HG03342 (cell line): ENCODE results near the gene HLX.

ENCODE experiments used
- ATAC-seq: cut with Tn5 transposase; IDR thresholded peaks from one replicate; pipeline ENCODE4 v1.9.1; 2021; ENCODE audit warnings: mild to moderate bottlenecking, moderate library complexity; ENCODE audit not compliant: unreplicated experiment

Gene HLX, protein sequence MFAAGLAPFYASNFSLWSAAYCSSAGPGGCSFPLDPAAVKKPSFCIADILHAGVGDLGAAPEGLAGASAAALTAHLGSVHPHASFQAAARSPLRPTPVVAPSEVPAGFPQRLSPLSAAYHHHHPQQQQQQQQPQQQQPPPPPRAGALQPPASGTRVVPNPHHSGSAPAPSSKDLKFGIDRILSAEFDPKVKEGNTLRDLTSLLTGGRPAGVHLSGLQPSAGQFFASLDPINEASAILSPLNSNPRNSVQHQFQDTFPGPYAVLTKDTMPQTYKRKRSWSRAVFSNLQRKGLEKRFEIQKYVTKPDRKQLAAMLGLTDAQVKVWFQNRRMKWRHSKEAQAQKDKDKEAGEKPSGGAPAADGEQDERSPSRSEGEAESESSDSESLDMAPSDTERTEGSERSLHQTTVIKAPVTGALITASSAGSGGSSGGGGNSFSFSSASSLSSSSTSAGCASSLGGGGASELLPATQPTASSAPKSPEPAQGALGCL

DNA sequence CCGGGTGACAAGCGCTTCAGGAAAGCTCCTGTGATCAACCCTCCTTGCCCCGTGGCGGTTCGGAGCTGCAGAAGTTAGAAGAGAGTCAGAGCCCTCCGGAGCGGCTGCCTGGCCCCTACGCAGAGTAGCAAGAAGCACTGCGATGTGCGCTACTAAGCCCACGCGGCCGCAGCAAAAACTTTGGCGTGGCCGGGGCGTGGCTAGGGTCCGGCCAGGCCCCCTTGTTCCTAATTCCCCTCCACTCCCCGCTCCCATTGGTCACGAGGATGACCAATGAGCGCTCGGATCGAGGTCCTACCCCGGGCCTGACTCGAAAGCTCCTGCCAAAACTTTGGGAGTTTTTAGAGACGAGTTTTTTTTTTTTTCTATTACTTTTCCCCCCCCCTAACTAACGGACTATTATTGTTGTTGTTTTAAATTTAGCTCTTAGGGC, at the start of gene HLX:
HLX (plus strand) TSS at position 368 of the 433 bp plus-strand sequence. CDS start 415 bp downstream, outside the sequence.
- peak; percentile 46 for ATAC-seq

DNA sequence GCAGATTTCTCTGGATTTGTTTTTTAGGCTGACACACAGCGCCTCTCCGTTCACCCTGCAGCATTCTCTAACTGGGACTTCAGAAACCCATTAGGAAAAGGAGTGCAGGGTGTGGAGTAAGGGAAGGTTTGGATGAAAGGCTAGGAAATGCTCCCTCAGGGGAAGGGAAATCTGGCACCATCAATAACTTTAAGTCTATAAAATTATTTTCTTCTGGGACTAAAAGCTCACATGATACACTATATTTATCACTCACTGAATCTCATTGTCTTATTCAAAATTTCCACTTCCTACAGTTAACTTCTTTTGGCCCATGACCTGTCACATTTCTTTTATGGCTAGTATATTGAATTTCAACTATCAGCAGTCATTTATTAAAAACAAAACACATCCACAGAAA, 45.8 kb upstream of the HLX start:
- ATAC-seq: no peak

DNA sequence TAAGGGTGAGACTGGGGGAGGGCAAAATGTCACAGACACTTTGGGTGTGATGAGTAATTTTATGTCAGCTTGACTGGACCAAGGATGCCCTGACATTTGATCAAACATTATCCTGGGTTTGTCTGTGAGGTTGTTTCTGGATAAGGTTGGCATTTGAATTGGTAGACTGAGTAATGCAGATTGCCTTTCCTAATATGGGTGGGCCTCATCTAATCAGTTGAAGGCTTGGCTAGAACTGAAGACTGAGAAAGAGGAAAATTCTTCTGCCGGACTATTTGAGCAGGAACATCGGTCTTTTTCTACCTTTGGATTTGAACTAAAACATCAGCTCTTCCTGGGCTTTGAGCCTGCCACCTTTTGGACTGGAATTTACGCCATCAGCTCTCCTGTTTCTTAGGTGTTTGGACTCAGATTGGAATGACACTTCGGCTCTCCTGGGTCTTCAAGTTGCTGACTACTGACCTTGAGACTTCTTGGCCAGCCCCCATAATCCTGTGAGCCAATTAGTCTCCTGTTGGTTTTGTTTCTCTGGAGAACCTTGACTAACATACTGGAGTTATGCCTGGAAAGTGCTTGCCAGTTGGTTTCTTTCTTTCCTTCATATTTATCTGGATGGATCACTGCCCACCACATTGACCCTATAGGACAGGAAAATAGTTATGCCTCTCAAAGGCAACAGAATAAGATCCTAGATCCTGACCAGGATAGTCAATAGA, 44.9 kb upstream of the HLX start:
- no peak for ATAC-seq

DNA sequence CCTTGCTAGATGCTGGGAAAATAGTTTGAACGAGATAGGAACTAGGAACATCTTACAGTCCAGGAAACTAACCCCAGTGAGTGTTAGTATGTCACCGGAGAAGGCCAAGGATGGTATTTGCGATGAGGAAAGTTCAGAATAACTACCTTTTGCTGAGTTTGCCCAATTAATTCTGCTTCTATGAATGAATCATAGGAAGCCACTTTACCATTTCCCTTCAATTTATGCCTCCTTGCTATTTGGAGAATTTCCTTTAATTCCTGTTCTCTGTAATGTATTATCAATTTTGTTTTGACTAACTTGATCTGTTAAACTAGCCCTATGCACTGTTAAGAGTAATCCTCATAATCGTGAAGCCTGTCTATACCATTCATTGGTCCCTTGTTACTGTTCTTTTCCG, 40.7 kb upstream of the HLX start:
- ATAC-seq: no peak

DNA sequence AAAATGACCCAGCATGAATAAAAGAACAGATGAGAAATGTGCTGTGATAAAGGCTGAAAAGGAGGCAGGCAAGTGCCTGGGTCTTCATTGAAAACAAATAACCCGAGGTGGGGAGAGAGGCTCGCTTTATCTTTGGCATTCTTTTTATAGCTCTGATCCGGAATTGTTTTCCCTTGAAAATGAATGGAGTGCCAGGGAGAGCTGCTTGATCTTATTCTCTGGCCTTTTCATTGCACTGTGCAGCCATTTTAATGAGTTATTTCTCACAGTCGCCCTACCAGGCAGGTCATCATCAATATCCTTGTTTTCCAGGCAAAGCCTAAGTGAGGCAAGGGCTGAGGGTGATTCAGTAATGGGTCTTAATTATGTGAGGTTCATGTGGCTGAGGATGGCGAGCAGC, 39.8 kb upstream of the HLX start:
- no peak for ATAC-seq

DNA sequence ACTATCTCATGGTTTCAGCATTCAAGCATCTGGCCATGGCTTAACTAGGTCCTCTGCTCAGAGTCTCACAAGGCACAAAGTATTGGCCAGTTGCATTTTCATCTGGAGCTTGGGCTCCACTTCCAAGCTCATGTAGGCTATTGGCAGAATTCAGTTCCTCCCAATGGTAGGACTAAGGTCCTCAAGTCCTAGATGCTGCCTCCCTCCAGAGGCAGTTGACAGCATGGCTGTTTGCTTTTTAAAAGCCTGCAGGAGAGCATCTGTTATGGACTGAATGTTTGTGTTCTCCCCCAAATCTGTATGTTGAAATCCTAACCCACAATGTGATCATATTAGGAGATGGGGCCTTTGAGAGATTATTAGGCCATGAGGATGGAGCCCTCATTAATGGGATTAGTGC, 38.0 kb upstream of the HLX start:
- ATAC-seq: no peak

DNA sequence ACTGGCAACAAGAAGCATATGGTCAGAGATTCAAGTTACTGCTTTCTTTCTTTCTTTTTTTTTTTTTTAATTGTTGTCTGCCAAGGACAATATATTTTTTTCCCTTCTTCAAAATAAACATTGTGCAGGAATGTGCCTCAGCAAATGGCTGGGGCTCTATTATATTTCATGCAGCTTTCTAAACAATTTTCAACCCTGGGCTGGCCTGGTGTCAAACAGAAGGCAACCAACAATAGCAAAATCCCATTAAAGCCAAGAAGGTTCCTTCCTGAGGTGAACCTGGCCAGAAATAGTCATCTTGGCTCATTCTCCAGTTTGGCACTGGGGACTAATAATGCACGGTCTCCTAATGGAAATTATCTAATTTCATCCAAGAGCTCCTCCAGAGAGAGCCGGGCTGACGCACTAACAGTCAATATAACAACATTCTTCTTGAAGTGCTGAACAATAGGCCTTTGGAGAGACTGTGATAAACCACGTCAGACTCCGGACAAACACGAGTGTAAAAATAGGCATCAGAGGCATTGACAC, 35.7 kb upstream of the HLX start:
- ATAC-seq: no peak

DNA sequence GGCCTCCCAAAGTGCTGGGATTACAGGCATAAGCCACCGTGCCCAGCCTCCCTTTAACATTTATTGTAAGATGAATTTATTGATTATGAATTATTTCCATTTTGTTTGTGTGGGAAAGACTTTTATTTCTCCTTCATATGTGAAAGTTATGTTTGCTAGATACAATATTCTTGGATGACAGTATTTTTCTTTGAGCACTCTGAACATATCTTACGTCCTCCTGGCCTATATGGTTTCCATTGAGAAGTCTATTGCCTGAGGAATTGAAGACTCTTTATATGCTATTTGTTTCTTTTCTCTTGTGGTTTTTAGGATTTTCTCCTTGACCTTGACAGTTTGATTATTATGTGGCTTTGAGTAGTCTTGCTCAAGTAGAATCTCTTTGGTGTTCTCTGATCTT, 26.8 kb upstream of the HLX start:
- ATAC-seq: no peak

DNA sequence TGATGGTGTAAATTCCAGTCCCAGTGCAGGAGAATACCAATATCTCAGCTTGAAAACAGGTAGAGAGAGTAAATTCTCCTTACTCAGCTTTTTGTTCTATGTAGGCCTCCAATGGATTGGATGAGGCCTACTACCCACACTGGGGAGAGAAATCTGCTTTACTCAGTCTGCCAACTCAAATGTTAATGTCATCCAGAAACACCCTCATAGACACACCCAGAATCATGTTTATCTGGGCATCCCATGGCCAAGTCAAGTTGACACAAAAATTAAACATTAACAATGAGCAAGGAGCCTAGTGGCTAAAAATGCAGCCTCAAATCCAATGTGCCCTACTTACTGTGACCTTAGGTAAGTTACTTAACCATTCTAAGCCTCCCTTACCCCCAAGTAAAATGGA, 6.9 kb upstream of the HLX start:
- ATAC-seq: no peak

DNA sequence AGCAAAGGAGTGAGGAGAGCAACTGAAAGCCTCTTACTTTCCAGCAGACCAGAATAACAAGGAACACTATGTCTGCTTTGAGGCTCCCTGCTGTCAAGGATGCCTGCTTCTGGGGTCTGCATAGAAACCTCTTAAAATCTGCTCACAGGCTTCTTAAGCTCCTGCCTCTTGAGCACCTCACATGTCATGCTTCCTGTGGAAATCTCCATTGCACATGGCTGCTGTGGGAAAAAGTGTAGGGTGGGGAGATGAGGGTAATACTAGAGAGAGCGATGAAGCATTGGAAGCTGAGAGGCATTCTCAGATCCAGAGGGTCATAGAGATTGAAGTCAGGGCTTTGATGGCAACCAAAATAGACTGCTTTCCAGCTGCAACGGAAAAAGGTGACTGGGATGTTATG, 6.2 kb upstream of the HLX start:
- ATAC-seq: no peak

DNA sequence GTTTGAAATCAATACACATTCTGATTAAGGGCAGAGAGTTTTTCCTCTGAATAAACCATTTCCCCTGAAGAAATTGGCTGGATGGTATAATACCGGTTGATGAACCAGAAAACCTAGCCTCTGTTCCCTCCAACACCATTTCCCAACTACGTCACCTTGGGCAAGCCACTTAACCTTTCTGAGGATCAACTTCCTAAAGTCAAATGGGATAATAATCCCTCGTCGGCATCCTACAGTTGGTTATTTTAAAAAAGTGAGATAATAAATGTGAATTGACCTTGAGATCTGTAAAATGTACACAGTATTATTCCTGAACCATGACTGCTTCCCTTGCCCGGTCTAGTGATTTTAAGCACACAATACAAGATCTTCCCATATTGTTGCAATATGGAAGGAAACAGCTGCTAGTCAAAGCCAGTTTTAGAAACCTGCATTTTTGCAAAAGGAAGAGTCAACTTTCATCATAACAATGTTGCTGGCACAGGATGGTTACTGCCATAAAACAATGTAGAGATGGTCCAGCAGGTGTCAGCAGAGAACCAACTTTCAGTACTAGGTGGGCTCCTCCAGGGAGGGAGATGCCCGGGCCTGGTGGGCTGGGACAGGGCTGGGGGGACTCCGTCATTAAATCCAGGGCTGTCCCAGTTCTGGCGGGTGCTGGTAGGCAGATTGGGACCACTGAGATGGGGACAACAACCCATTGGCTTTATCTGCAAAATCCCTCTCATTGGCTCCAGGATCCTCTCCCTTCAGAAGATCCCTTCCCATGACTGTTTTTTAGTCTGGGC, 5.2 kb upstream of the HLX start:
- ATAC-seq: no peak

DNA sequence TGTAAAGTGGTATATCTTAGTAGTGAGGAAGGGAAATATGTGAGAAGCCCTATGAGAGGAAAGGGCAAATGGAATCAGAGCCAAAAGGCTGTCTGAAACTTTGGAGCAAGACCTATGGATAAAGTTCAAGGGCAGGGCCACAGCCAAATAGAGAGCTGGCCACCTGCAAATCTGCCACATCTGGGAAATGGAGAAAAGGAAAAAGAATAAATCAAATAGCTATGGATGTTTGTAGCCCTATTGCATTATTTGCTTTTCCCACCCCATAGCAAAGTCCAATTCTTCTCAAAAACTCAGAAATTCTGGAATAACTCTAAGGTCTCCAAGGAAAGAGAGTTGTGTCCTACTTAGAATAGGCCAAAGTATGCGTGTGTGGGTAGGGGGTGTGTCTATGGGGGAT, 4.0 kb upstream of the HLX start:
- no peak for ATAC-seq

DNA sequence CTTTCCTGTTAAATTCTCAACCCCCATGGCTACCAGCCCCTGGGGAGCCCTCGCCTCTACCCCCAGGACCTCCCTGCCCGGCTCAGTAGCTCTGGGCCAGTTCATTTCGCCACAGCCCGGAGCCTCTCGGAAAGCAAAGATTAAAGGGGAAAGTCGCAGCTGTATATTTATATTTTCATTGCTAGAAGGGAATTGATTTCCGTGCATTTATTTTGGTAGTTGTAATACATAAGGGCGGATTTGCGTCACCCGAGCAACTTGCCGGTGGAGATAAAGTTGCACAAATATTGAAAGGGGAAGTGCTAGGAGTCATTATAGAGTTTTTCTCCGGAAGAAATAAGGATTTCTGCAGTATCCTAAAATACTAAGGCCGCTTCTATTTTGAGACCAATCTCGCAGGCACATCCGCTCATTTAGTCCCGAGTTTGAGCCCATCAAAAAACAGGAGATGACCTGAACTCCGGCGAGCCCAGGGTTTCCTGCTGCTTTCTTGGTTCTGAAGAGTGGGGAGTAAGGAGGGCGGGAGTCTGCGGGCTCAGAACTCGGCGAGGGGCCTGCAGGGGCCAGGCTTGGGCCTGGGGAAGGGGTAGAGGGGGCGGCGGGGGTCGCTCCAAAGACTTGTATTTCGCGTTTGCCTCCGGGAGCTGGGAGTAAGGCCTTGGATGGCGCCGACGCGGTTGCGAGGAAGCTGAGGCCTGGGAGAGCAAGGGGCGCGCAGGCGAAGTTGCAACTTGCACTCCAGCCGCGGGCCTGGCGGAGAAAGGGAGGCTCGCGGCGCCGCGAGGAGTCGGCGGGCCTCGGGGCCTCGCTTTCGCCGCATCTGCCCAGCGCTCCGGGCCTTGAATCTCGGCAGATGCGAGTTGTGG, 2.5 kb upstream of the HLX start:
- no peak for ATAC-seq

DNA sequence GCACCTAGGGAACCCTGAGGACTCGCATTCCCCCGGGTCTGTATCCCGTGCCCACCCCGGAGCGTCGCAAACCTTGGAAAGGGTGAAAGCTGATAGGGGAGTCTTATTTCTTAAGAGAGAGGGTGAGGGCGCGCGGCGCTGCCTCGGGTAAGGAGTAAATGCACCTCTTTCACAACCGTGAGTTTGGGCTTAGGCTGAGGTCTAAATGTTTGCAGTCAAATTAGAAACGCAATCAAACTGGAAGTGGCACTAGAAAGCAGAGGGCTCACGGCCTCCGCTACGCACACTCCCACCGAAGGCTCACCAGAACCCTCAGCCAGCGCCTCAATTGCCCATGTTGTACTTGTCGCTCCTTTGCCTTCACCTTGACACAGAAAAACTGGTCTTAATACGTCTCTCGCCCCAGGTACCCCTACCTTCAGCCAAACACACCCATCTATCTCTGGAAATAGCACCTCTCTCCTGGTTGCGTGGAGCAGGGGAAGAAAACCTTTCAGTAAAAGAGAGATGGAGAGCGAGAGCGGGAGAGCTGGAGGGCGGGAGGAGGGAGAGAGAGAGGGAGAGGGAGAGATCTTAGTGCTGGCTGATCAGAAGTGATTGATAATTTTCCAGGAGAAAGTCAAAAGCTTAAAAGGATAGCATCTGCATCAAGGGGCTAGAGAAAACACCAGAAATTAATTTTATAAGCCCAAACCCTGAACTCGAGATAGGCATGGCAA, 1.7 kb upstream of the HLX start:
- no peak for ATAC-seq

DNA sequence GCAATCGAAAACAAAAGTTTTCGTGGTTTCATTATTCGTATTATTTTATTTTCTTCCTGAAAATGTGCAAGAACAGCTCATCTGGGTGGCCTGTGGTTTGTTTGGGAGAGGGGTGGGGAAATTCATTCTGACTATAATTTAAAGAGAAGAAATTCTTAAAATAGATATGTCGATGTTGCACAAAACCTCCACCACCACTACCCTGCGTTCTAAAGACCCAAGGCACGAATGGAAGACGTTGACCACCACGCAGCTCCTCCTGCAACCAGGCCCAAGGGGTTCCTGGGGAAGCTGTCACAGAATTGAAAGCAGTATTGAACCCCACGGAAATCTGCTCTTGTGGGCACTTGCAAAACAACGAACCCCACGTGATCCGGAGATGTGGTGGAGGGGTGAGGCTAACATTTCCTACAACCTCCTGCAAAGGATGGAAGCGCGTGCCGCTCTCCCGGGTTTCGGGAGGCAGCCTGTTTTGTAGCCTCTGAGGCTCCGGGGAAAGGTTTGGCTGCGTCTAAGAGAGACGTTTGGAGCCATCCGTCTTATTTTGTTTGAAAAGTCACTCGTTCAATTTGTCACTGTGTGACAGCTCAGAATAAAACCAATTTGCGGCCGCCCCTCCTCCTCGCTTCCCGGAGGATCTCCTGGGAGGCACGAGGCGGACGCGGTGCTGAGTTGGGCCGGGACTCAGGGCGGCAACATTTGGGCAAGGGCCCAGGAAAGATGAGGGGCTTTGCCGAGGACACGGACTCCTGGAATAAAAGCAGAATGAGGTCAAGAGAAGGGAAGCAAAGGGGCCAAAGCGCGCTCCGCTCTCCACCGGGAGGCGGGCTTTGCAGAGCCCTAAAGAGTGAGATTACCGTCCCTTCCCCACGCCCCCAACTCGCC, 810 bp upstream of the HLX start:
- peak; percentile 23 for ATAC-seq

DNA sequence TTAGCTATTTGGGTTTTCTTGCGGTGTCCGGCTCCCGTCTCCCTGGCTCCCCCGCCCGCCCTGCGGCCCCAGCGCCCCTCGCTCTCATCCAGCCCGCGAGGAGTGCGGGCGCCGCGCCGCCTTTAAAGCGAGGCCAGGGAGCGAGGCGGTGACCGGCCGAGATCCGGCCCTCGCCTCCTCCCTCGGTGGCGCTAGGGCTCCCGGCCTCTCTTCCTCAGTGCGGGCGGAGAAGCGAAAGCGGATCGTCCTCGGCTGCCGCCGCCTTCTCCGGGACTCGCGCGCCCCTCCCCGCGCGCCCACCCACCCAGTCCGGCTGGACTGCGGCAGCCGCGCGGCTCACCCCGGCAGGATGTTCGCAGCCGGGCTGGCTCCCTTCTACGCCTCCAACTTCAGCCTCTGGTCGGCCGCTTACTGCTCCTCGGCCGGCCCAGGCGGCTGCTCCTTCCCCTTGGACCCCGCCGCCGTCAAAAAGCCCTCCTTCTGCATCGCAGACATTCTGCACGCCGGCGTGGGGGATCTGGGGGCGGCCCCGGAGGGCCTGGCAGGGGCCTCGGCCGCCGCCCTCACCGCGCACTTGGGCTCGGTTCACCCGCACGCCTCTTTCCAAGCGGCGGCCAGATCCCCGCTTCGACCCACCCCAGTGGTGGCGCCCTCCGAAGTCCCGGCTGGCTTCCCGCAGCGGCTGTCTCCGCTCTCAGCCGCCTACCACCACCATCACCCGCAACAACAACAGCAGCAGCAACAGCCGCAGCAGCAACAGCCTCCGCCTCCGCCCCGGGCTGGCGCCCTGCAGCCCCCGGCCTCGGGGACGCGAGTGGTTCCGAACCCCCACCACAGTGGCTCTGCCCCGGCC, 492 bp downstream of the HLX start:
- peak; percentile 29 for ATAC-seq

DNA sequence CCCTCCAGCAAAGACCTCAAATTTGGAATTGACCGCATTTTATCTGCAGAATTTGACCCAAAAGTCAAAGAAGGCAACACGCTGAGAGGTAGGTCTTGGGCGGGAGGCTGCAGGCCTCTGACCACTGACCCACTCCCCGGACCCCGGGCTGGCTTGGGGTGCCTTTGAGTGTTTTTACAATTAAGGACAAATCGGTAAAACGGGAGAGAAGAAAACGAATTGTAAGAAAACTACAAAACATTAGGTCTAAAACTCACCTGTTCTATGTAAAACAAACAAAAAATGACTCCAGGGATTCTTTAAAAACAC, 1.1 kb downstream of the HLX start:
- ATAC-seq: no peak
